ENCODE results near the gene AFAP1L2.

Gene AFAP1L2

DNA sequence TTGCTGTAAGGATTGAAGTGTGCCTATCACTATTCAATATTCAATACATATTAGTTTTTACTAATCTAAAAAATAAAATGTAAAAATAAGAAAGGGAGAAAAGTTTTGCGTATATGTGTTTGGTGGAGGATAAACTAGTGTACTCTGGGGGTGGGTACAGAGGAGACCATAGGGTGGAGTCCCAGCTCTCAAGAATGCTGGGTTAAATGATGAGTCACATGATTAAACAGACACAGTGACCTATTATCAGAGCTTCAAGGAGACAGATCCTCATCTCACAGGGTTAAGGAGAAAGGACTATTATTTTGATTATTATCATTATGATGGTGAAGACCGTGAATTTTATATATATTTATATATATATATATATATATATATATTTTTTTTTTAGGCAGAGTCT, 77.5 kb downstream of the AFAP1L2 start:
- Mint-ChIP-seq H3K9me3 (no peaks in the 10 kb centered on the region), H3K36me3 (ENCODE audit: insufficient read depth) (no peaks in the 10 kb centered on the region), H3K4me1 (ENCODE audit: low read depth in 2 of 2) (no peaks in the 10 kb centered on the region), H3K4me3 (no peak overlapping the region), H3K27ac (no peak overlapping the region), H3K27me3 (peaks cover 0 to 25% of the 10 kb centered on the region in 2 donors)
- no peak for ATAC-seq (replicated peaks)
- no peak for DNase-seq

DNA sequence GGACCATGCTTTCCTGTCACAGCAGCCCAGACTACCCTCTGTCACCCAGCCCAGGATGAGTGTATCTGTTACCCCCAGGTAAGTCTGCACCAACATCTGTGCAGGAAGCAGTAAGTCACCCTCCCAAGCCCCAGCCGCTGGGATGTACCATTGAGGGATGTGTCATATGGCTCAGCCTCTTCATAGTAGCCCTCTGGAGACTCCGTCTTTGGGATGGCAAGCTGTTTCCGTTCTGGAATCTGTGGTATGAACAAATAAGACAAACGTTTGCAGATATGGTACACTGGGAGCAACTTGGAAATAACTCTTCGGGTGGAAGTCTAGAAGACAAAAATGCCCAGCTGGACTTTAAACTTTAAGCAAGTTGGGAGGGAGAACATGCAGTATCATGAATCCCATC, 81.3 kb downstream of the AFAP1L2 start:
- no peak overlapping the region for H3K4me3 Mint-ChIP-seq

GRCh38 chr10:114322344-114322743, 82.0 kb downstream of the AFAP1L2 start:
- DNase-seq (no peak), ATAC-seq (replicated peaks) (no peak)
- Mint-ChIP-seq H3K9me3 (no peaks in the 10 kb centered on the region), H3K36me3 (ENCODE audit: insufficient read depth) (no peaks in the 10 kb centered on the region), H3K27ac (no peak overlapping the region), H3K4me1 (ENCODE audit: low read depth in 2 of 2) (no peaks in the 10 kb centered on the region), H3K4me3 (no peak overlapping the region), H3K27me3 (peaks cover 0 to 7% of the 10 kb centered on the region in 2 donors)

More for the DNA sequence above, 81.3 kb downstream of the AFAP1L2 start:
- no peaks in the 10 kb centered on the region for H3K9me3 Mint-ChIP-seq
- DNase-seq (no peak), ATAC-seq (replicated peaks) (no peak)
- H3K4me1 Mint-ChIP-seq (ENCODE audit: low read depth in 2 of 2) = no peaks in the 10 kb centered on the region
- H3K36me3 Mint-ChIP-seq (ENCODE audit: insufficient read depth) = no peaks in the 10 kb centered on the region
- H3K27ac Mint-ChIP-seq = no peak overlapping the region
- peaks cover 0 to 7% of the 10 kb centered on the region in 2 donors for H3K27me3 Mint-ChIP-seq

DNA sequence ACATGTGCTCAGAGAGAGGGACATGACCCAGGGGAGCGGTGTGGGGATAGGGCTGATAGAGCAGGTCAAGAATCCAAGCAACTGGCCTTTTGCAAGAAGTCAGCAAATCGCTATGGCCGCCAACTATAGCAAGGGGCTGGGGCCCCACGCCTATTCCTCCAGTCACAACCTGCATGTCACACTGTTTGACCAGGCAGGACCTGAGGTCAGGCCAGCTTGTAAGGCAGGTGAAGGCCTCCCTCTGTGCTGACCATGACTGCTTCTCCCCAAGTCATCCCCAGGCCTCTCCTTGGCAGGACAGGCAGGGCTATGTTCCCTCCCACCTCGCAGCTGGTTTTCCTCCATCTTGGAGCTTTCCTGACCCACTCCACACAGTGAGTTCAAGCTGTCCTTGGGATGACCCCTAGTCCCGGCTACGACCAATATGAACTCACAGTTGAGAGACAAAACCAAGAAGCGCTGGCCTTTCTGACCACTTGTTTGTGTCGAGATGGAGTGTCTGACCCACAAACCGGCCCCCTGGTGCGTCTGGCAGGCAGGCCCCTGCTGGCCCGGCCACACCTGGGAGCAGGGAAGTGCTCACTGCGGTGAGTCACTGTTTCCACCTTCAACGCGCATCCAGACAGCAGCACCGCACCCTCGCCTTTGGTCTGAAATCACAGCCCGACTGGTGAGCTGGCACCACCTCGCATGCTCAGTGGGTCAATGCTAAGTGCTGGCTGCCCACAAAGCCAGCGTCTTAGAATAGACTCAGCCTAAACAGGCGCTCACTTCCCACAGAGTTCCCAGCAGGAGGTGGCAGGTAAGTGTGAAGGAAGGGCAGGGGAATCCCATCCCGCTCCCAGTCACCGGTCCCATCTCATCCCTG, 83.8 kb downstream of the AFAP1L2 start:
- no peak for DNase-seq
- no peaks in the 10 kb centered on the region for H3K36me3 Mint-ChIP-seq (ENCODE audit: insufficient read depth)
- no peak for ATAC-seq (replicated peaks)
- no peaks in the 10 kb centered on the region for H3K9me3 Mint-ChIP-seq
- H3K4me3 Mint-ChIP-seq = no peak overlapping the region
- no peak overlapping the region for H3K27ac Mint-ChIP-seq
- no peaks in the 10 kb centered on the region for H3K4me1 Mint-ChIP-seq (ENCODE audit: low read depth in 2 of 2)
- peaks cover 11 to 22% of the 10 kb centered on the region in 2 donors for H3K27me3 Mint-ChIP-seq

DNA sequence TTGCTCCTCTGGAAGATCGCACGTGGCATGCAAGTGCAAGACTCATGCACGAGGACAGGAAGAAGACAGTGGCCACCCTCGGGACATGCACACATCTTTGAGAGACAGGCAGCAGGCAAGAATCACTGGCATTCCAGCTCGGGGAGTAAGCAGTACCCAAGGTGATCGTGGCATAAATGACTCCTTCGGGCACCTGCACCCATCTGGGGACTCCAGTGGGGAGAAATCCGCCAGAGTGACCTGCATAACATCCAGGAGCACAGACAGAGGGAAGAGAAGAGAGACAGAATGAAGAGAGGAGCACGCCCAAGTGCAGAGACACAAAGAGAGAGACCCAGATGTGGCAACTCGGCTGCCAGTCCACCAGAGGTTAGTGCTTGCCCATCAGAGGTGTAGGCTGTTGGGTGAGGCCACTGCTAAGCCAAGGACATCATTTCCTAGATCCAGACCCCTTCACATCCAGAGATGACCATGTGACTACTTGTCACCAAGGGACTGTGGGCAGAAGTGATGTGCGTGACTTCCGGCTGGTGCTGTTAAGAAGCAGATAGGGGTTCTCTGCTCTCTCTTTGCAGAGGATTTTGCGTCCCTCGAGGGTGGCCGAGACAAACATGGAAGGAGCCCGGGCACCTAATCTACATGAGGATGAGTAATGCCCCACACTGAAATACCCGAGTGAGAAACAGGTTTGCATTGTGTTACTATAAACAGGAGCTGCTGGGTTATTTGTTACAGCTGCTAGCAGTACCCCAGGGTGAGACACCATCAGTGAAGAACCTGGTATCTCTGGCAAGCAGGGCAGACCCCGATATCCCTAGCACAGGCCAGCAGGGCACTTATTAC, 84.7 kb downstream of the AFAP1L2 start:
- Mint-ChIP-seq H3K36me3 (ENCODE audit: insufficient read depth) (no peaks in the 10 kb centered on the region), H3K4me3 (no peak overlapping the region)

DNA sequence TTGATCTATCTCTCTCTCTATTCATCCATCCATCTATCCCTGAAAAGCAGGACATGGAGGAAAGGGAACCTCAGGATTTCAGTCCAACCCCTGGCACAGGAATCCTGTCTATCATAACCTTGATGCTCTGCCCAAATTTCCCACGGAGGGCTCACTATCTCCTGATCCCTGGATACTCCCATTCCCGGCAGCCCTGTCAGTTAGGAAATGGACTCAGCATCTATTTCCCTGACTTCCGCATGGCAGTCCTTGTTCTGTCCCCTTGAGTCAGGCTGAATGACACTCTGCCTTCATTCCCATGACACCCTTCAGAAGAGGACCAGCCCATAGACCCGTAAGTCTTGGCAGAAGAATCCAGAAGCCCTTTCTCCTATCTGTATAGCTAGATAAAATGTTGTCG, 87.6 kb downstream of the AFAP1L2 start:
- ATAC-seq (replicated peaks) (no peak), DNase-seq (no peak)
- Mint-ChIP-seq H3K27me3 (peaks cover 11 to 15% of the 10 kb centered on the region in 2 donors), H3K27ac (no peak overlapping the region), H3K9me3 (no peaks in the 10 kb centered on the region), H3K4me3 (no peak overlapping the region), H3K4me1 (ENCODE audit: low read depth in 2 of 2) (no peaks in the 10 kb centered on the region), H3K36me3 (ENCODE audit: insufficient read depth) (no peaks in the 10 kb centered on the region)

More for the DNA sequence above, 84.7 kb downstream of the AFAP1L2 start:
- Mint-ChIP-seq H3K9me3 (no peaks in the 10 kb centered on the region), H3K27ac (no peak overlapping the region), H3K4me1 (ENCODE audit: low read depth in 2 of 2) (no peaks in the 10 kb centered on the region), H3K27me3 (peaks cover 11 to 22% of the 10 kb centered on the region in 2 donors)
- DNase-seq (no peak), ATAC-seq (replicated peaks) (no peak)

DNA sequence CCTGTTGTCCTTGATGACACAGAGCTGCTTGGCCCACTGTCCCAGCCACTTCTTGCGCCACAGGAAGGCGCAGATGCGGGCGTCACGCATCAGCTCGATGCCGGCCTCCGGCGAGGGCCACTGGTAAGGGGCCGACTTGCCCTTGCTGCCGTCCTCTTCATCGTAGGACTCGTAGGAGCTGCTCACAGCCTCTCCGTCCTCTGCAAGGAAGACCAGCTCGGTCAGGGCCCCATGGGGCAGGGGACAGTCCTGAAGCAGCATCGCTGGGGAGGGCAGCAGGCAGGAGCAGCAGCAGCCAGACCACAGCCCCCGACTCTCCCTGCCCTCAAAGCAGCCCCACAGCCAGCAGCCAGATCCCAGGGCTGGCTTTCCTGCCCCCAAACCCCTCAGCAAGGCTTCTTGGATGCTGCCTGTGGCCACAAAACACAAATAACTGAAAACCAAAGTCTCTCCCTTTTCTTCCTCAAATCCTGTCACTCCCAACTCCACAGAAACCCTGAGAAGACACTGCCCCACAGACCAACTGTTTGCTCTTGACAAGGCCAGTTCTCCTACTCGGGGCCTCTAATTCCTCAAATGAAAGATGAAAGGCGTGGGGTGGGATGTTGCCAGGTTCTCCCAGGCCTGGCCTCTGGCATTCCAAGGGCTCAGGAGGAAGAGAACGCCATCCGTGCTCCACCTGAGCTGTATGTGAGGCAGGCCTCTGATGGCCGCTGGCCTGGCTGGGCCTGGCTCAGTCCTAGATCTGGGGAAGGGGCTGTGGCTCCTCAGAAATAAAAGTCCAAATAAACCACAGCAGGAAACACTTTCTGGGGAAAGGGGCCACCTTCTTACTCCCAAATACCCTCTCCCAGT, 88.5 kb downstream of the AFAP1L2 start:
- ATAC-seq (replicated peaks) = no peak
- no peak overlapping the region for H3K4me3 Mint-ChIP-seq
- H3K9me3 Mint-ChIP-seq = no peaks in the 10 kb centered on the region
- H3K27me3 Mint-ChIP-seq = peaks cover 11 to 23% of the 10 kb centered on the region in 2 donors
- DNase-seq = no peak
- H3K4me1 Mint-ChIP-seq (ENCODE audit: low read depth in 2 of 2) = no peaks in the 10 kb centered on the region
- no peak overlapping the region for H3K27ac Mint-ChIP-seq
- H3K36me3 Mint-ChIP-seq (ENCODE audit: insufficient read depth) = no peaks in the 10 kb centered on the region

DNA sequence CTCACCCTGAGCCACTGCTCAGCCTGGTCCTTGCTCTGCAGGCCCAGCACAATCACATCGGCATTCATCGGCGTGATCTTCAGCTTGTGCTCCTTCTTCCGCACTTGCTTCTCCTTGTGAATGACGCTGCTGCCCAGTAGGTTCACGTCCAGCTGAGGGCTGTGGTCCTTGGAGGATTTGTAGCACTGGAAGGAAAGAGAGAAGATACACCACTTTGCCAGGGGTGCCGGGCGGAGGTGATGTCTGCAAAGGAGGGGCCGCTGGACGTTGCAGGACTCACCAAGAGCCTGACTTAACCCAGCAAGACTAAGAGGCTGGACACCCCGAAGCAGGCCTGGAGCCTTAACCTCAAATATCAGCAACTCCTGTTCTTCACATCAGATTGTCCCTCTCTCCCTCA, 90.4 kb downstream of the AFAP1L2 start:
- no peak overlapping the region for H3K4me3 Mint-ChIP-seq
- H3K9me3 Mint-ChIP-seq = no peaks in the 10 kb centered on the region
- ATAC-seq (replicated peaks) (no peak), DNase-seq (no peak)
- peaks cover 11 to 23% of the 10 kb centered on the region in 2 donors for H3K27me3 Mint-ChIP-seq
- no peak overlapping the region for H3K27ac Mint-ChIP-seq
- H3K4me1 Mint-ChIP-seq (ENCODE audit: low read depth in 2 of 2) = no peaks in the 10 kb centered on the region
- no peaks in the 10 kb centered on the region for H3K36me3 Mint-ChIP-seq (ENCODE audit: insufficient read depth)

- Mint-ChIP-seq H3K27ac (no peak overlapping the region), H3K4me1 (ENCODE audit: low read depth in 2 of 2) (no peaks in the 10 kb centered on the region), H3K36me3 (ENCODE audit: insufficient read depth) (no peaks in the 10 kb centered on the region), H3K9me3 (no peaks in the 10 kb centered on the region), H3K27me3 (peaks cover 11 to 23% of the 10 kb centered on the region in 2 donors), H3K4me3 (no peak overlapping the region)
- ATAC-seq (replicated peaks) (no peak), DNase-seq (no peak)
Measured at GRCh38 chr10:114313139-114313538, 91.2 kb downstream of the AFAP1L2 start.

GRCh38 chr10:114311496-114312209, 92.6 kb downstream of the AFAP1L2 start:
- no peaks in the 10 kb centered on the region for H3K36me3 Mint-ChIP-seq (ENCODE audit: insufficient read depth)
- H3K4me1 Mint-ChIP-seq (ENCODE audit: low read depth in 2 of 2) = no peaks in the 10 kb centered on the region
- peak overlapping the region in 1 of 2 donors; percentile 61 for H3K27ac Mint-ChIP-seq
- H3K4me3 Mint-ChIP-seq = no peak overlapping the region
- ATAC-seq (replicated peaks) = no peak
- H3K27me3 Mint-ChIP-seq = peaks cover 11 to 17% of the 10 kb centered on the region in 2 donors
- no peak for DNase-seq
- no peaks in the 10 kb centered on the region for H3K9me3 Mint-ChIP-seq

DNA sequence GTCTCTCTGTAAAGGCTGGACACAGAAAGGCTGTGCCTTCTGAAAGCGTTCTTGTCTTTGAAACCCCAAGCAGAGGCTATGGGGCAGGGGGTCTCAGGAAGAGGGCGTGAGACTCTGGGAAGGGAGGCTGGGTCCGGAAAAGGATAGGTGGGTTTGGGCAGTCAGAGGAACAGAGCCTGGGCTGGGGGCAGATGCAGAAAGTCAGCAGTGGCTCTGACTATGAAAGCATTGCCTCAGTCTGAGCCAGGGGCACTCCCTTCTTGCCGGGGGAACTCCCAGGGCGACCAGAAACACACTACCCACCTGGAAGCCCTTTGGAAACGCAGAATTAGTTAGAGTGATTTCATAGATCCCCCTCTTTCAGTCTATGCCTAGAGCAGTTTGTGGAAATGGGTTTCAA, 93.3 kb downstream of the AFAP1L2 start:
- no peak for ATAC-seq (replicated peaks)
- no peaks in the 10 kb centered on the region for H3K9me3 Mint-ChIP-seq
- no peaks in the 10 kb centered on the region for H3K4me1 Mint-ChIP-seq (ENCODE audit: low read depth in 2 of 2)
- no peak overlapping the region for H3K4me3 Mint-ChIP-seq
- H3K27ac Mint-ChIP-seq = no peak overlapping the region
- peaks cover 4 to 11% of the 10 kb centered on the region in 2 donors for H3K27me3 Mint-ChIP-seq
- no peak for DNase-seq
- H3K36me3 Mint-ChIP-seq (ENCODE audit: insufficient read depth) = no peaks in the 10 kb centered on the region

GRCh38 chr10:114310346-114310745, 94.0 kb downstream of the AFAP1L2 start:
- Mint-ChIP-seq H3K27me3 (peaks cover 0 to 9% of the 10 kb centered on the region in 2 donors), H3K4me1 (ENCODE audit: low read depth in 2 of 2) (no peaks in the 10 kb centered on the region), H3K4me3 (no peak overlapping the region), H3K9me3 (no peaks in the 10 kb centered on the region), H3K27ac (no peak overlapping the region), H3K36me3 (ENCODE audit: insufficient read depth) (no peaks in the 10 kb centered on the region)
- ATAC-seq (replicated peaks) (no peak), DNase-seq (no peak)

DNA sequence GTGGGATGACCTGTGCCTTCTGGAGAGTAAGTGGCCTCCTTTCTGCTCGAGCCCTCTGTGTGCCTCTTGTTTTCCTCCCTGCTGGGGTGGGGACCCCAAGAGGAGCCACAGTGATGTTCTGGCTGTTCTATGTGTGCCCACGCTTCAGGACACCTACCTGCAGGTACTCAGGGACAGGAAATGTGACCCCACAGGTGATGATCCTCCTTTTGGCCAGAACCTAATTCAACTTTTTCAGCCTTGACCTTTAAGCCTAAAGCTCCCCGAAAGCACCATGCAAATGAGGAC, 95.0 kb downstream of the AFAP1L2 start:
- Mint-ChIP-seq H3K9me3 (no peaks in the 10 kb centered on the region), H3K27ac (no peak overlapping the region), H3K27me3 (peaks cover 0 to 9% of the 10 kb centered on the region in 2 donors), H3K36me3 (ENCODE audit: insufficient read depth) (no peaks in the 10 kb centered on the region), H3K4me1 (ENCODE audit: low read depth in 2 of 2) (peaks cover 2 to 3% of the 10 kb centered on the region in 2 donors), H3K4me3 (no peak overlapping the region)
- ATAC-seq (replicated peaks) (no peak), DNase-seq (no peak)
